OCI-LY7 (cell line): ENCODE results near the gene MFAP3L.

Experiments
- EZH2phosphoT487 ChIP-seq: fragments of 200-600 bp; sonication (generic); IDR thresholded peaks from 2 replicates; pipeline ENCODE4 v1.6.1; 2018; ENCODE audit warnings: low read depth, borderline replicate concordance, mild to moderate bottlenecking, mixed run types, antibody characterized with exemption, low read length, moderate library complexity, mixed read lengths
- TF ChIP-seq, protein P1 (sequence below): fragments of 200-600 bp; sonication (generic); conservative IDR thresholded peaks from 2 replicates; pipeline ENCODE4 v1.5.1; 2014; ENCODE audit warnings: mild to moderate bottlenecking, antibody characterized with exemption, low read length, moderate library complexity, mixed read lengths

DNA sequence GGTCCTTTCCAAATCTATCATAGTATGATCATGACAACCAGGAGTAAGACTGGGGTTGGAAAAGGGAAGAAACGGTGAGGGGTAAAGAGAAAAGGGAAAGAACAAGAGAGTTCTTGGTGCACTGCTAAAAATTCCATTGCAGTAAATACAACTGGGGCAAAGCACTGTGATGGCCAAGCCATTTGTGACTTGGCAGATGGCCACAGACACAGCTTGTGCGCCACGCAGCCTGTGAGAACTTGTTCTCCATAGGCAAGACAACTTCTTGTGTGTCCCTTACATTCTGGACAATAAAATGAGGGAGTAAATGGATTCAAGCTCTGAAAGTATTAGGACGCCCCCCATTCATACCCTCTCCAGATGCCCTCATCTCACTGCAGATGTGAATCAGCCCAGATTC lies 10.9 kb downstream of the MFAP3L start:
- TF ChIP-seq EZH2phosphoT487, result no peak
- TF ChIP-seq, protein P1, sequence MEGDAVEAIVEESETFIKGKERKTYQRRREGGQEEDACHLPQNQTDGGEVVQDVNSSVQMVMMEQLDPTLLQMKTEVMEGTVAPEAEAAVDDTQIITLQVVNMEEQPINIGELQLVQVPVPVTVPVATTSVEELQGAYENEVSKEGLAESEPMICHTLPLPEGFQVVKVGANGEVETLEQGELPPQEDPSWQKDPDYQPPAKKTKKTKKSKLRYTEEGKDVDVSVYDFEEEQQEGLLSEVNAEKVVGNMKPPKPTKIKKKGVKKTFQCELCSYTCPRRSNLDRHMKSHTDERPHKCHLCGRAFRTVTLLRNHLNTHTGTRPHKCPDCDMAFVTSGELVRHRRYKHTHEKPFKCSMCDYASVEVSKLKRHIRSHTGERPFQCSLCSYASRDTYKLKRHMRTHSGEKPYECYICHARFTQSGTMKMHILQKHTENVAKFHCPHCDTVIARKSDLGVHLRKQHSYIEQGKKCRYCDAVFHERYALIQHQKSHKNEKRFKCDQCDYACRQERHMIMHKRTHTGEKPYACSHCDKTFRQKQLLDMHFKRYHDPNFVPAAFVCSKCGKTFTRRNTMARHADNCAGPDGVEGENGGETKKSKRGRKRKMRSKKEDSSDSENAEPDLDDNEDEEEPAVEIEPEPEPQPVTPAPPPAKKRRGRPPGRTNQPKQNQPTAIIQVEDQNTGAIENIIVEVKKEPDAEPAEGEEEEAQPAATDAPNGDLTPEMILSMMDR, result no peak
